ENCODE measurements around the gene KIN.
"Not testable (repeated sequence)": the region's sequence is repeated elsewhere in the genome, so short reads cannot be mapped to it uniquely, and the experiment has no call there.

Gene KIN
- total RNA-seq, result 10.6 to 19.3 (median 17.6) reads per million in 4 donors

- peak; percentile 94 to 98 (median 96) for DNase-seq
Observed at GRCh38 chr10:7787857-7788638, at the start of gene KIN, which contains the start of gene ATP5F1C. Gene KIN (minus strand): TSS chr10:7787993. CDS start chr10:7787933, 60 bp downstream. Gene ATP5F1C (plus strand): TSS chr10:7788177. CDS start chr10:7788208, 31 bp downstream.

DNA sequence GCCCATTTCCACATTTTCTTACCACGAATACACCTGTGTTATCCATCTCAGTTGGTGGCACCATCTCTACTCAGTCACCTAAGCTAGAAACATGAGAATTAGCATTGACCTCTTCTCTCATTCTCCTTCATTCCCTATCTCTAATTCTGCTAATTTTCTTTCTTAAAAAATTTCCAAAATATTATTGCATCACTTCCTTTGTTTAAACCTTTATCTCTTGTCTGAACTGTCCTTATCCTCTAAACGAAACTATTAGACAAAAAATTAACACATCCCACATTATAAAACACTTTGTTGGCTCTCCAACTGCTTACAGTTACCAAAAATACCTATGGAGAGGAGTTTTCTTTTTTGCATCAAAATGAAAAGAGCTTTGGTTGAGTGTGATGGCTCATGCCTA lies 48.8 kb upstream of the KIN start:
- DNase-seq, result no peak

DNA sequence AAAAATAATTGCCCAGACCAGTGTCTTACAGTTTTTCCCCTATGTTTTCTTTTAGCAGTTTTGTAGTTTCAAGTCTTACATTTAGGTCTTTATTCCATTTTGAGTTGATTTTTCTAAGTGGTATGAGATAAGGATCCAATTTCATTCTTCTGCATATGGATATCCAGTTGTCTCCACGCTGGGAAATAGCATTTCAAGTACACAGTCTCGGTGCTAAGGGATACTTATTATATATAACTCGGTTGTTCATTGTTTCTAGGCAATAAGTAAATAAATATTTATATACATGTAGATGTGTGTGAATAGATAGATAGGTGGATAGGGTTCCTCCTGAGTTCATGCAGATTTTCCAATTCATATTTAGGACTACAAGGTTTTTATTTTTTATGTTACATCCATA lies 46.5 kb upstream of the KIN start:
- no peak for DNase-seq

DNA sequence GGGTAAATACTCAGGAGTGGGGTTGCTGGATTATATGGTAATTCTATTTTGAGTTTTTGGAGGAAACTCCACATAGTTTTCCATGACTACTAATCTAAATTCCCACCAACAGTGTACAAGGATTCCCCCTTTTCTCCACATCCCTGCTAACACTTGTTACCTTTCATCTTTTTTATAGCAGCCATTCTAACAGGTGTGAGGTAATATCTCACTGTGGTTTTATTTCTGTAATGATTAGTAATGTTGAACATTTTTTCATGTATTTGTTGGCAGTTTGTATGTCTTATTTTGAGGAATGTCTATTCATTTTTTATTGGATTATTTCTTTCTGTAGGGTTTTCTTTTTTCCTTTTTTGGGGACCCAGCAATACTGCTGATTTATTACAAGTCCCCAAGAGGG lies 45.4 kb upstream of the KIN start:
- DNase-seq, result no peak

GRCh38 chr10:7832060-7832459 lies 44.3 kb upstream of the KIN start:
- no peak for DNase-seq

GRCh38 chr10:7829289-7829834 lies 41.6 kb upstream of the KIN start:
- DNase-seq, result no peak

DNA sequence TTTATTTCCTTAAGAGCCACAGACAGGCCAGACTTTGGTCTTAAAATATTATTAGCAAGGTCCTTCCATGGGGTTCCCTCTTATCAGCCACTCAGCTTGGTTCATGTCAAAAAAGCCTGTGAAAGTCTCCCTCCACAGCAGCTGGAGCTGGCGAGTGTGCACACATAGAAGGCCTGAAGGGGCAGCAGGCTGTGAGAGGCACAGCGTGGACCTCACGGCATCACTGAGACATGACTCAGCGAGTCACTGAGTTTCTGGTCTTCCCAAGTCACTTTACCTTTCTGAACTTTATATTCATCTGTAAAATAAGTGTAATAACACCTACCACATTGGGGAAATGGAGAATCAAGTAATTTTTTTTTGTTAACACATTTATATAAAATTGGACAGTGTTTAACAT lies 39.2 kb upstream of the KIN start:
- no peak for DNase-seq

DNA sequence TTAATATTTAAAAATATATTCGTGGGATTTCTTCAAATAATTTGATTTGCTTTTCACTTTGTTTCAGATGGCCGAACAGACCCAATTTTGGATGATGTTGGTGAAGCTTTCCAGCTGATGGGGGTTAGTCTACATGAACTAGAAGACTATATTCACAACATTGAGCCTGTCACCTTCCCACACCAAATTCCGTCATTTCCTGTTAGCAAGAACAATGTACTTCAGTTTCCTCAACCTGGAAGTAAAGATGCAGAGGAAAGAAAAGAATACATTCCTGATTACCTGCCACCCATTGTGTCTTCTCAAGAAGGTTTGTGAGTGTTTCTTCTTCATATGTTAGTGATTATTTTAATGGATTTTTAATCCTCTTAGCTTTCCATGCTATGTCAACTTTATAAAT lies 36.5 kb upstream of the KIN start:
- DNase-seq, result no peak

DNA sequence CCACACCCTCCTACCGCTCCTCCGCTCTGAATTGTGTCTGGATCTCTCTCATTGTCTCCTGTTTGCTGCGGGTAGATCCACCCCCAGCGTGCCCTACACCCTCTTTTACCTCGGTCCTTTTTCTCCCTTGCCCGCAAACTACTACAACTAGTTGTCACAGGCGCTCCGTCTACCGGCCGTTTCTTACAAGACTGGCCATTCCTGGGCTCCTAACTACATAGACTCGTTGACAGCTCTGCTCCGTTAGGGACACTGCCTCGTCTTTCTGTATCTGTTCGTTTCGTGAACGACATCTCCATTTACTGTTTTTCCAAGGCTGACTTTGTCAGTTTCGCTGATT lies 31.3 kb upstream of the KIN start:
- peak in 2 of 5 donors; percentile 5 to 25 for DNase-seq

GRCh38 chr10:7818295-7819120 lies 30.7 kb upstream of the KIN start, which contains the start of gene TAF3:
Gene TAF3 (plus strand): TSS chr10:7818505. CDS start chr10:7818710, 205 bp downstream.
- DNase-seq, result peak; percentile 73 to 91 (median 88)

- no peak for DNase-seq
Observed at GRCh38 chr10:7817984-7818294, 30.1 kb upstream of the KIN start.

GRCh38 chr10:7817576-7817975 lies 29.8 kb upstream of the KIN start:
- DNase-seq, result no peak

DNA sequence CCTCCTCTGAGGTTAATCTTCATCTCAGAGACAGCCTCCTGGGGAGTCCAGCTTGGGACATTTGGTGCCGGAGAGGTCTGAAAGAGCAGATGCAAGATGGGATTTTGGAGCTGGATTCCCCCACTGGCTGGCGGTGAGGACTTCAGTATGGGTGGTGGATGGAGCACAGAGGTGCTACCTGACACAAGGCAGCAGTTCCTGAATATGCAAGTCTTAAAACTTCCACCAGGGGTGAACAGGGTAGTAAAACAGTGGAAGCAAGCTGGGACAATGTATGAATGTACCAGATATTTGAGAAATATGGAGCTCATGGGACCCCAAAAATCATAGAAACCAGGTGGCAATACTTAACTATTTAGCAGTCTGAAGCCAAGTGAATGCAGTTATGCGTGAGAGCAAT lies 25.7 kb upstream of the KIN start:
- DNase-seq, result no peak

DNA sequence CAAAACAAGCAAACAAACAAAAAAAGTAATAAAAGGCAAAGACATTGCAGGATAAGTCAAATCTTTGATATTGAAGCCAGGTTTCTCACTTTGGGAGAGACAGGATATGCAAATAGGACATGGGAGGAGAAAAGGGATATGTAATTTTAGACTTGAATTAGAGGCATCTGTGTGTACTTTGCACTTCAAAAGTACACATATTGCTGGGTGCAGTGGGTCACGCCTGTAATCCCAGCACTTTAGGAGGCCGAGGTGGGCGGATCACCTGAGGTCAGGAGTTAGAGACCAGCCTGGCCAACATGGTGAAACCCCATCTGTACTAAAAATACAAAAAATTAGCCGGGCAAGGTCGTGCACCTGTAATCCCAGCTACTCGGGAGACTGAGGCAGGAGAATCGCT lies 23.9 kb upstream of the KIN start:
- DNase-seq, result not testable (repeated sequence)

DNA sequence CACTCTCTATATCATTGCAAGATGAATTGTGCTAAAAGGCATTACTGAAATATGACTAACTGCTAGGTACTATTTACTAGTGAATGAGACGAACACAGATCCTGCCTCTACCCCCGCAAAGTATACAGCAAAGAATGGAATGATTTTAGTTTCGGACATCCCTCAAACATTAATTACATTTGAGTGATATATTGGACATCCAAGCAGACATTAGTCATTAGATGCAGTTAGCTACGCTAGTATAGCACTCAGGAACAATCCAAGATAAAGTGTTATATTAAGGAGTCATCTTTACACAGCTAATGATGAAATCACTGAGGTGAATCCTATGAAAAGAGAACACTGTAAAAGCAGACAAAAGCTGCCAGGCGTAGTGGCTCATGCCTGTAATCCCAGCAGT lies 23.2 kb upstream of the KIN start:
- no peak for DNase-seq

- no peak for DNase-seq
Observed at GRCh38 chr10:7810443-7810842, 22.6 kb upstream of the KIN start.

- DNase-seq, result no peak
Observed at GRCh38 chr10:7808686-7809267, 21.0 kb upstream of the KIN start.

GRCh38 chr10:7804741-7805140 lies 16.9 kb upstream of the KIN start:
- DNase-seq, result no peak

- DNase-seq, result no peak
Observed at GRCh38 chr10:7804216-7804615, 16.4 kb upstream of the KIN start.

GRCh38 chr10:7802606-7803005 lies 14.8 kb upstream of the KIN start:
- DNase-seq, result no peak

DNA sequence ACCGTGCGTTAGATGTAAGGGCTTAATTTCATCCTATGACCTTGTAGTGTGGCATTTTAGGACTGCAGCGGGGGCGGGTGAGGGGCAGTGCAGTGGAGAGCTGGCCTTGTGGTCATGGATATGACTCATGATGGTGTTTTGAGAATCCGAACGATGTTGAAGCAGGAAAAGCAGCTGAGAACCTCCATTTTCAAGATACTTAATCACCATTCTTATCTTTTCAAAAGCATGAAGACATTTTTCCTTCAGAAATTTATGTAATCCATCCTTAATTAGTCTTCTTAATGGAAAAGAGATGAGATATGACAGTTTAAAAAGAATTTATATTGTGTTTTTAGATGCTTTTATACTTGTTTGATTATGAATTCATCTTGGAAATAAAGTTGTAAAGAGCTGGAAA lies 9.8 kb upstream of the KIN start:
- peak in 1 of 5 donors; percentile 18 for DNase-seq

GRCh38 chr10:7795605-7796004 lies 7.8 kb upstream of the KIN start:
- DNase-seq, result no peak

DNA sequence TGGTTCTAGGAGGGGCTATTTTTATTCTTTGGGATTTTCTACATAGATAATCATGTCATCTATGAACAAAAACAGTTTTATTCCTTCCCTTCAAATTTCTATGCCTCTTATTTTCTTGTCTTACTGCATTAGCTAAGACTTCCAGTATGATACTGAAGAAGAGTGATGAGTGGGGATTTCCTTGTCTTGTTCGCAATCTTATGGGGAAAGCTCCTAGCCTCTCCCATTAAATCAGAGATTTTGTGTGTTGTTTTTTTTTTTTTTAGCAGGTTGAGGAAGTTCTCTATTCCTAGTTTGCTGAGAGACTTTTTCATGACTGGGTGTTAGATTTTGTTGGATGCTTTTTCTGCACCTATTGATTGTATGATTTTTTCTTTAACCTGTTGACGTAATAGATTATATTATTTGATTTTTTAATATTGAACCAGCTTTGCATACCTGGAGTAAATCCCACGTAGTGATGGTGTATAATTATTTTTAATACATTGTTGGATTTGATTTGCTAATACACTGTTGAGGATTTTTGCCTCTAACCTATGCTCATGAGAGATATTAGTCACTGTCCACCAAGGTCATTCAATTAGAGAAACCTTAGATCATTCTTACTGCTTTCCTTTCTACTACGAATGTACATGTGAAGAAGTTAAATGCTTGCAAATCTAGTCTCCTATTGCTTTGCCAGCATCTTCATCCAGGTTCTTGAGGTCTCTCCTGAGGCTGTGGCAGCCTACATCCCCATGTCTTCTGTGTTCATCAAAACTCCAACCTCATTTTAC lies 6.6 kb upstream of the KIN start:
- no peak for DNase-seq
